MM.1S (cell line): ENCODE results near the gene LRMDA.

Source experiments
- DNase-seq: peaks from one replicate; pipeline ENCODE4 v3.0.0-alpha.2; 2015
- H2AFZ ChIP-seq: fragments of 300-600 bp; sonication (generic); 2 replicates; pipeline ENCODE4 v1.6.0; 2016; ENCODE audit warnings: antibody characterized with exemption, low read length
- H3F3A ChIP-seq: fragments of 300-600 bp; sonication (generic); 2 replicates; pipeline ENCODE4 v1.6.1; 2016; ENCODE audit warnings: mild to moderate bottlenecking, antibody characterized with exemption, low read length, moderate library complexity, mixed read lengths; ENCODE audit not compliant: insufficient read depth
- H3K27ac ChIP-seq: fragments of 300-600 bp; sonication (generic); 2 replicates; pipeline ENCODE4 v1.5.1; 2016; ENCODE audit warnings: mild to moderate bottlenecking, low read length
- H3K27me3 ChIP-seq: fragments of 300-600 bp; sonication (generic); replicated peaks from 2 replicates; pipeline ENCODE4 v1.6.0; 2016; ENCODE audit warnings: low read length; ENCODE audit not compliant: insufficient read depth
- H3K36me3 ChIP-seq: fragments of 300-600 bp; sonication (generic); replicated peaks from 2 replicates; pipeline ENCODE4 v1.6.1; 2016; ENCODE audit warnings: mild to moderate bottlenecking, low read length, mixed read lengths; ENCODE audit not compliant: insufficient read depth
- H3K4me1 ChIP-seq: fragments of 300-600 bp; sonication (generic); 2 replicates; pipeline ENCODE4 v1.6.1; 2016; ENCODE audit warnings: low read length, mixed read lengths
- H3K4me2 ChIP-seq: fragments of 300-600 bp; sonication (generic); 2 replicates; pipeline ENCODE4 v1.6.0; 2016; ENCODE audit warnings: low read depth, low read length
- H3K4me3 ChIP-seq: fragments of 300-600 bp; sonication (generic); 2 replicates; pipeline ENCODE4 v1.5.1; 2016; ENCODE audit warnings: low read length, mixed read lengths
- H3K79me2 ChIP-seq: fragments of 300-600 bp; sonication (generic); 2 replicates; pipeline ENCODE4 v1.6.1; 2016; ENCODE audit warnings: mixed run types, low read length, mixed read lengths
- H3K9ac ChIP-seq: fragments of 300-600 bp; sonication (generic); 2 replicates; pipeline ENCODE4 v1.6.1; 2016; ENCODE audit warnings: low read length, mixed read lengths
- H3K9me2 ChIP-seq: fragments of 300-600 bp; sonication (generic); replicated peaks from 2 replicates; pipeline ENCODE4 v1.6.1; 2016; ENCODE audit warnings: mild to moderate bottlenecking, low read length, mixed read lengths; ENCODE audit not compliant: insufficient read depth
- H3K9me3 ChIP-seq: fragments of 300-600 bp; sonication (generic); replicated peaks from 2 replicates; pipeline ENCODE4 v1.6.1; 2016; ENCODE audit warnings: mild to moderate bottlenecking, low read length, mixed read lengths; ENCODE audit not compliant: insufficient read depth
- H4K20me1 ChIP-seq: fragments of 300-600 bp; sonication (generic); 2 replicates; pipeline ENCODE4 v1.6.1; 2016; ENCODE audit warnings: mild to moderate bottlenecking, low read length, moderate library complexity, mixed read lengths; ENCODE audit not compliant: insufficient read depth
- CTCF ChIP-seq: fragments of 300-600 bp; sonication (generic); IDR thresholded peaks from 2 replicates; pipeline ENCODE4 v1.5.1; 2016; ENCODE audit warnings: antibody characterized with exemption, low read length, mixed read lengths
- EZH2 ChIP-seq: fragments of 300-600 bp; sonication (generic); optimal IDR thresholded peaks from 2 replicates; pipeline ENCODE3; 2017; ENCODE audit warnings: low read depth, mild to moderate bottlenecking, antibody characterized with exemption, low read length, mixed read lengths
- EZH2phosphoT487 ChIP-seq: fragments of 300-600 bp; sonication (generic); IDR thresholded peaks from 2 replicates; pipeline ENCODE4 v1.6.1; 2018; ENCODE audit warnings: antibody characterized with exemption, low read length

Gene LRMDA

GRCh38 chr10:75717126-75717916, 285.9 kb downstream of the LRMDA start:
- DNase-seq: no peak
- Histone ChIP-seq H2AFZ (no peak overlapping the region), H3K9me3 (no peaks in the 10 kb centered on the region), H3K79me2 (no peaks in the 10 kb centered on the region), H3K9ac (no peak overlapping the region), H3K27ac (no peak overlapping the region), H3K4me2 (no peak overlapping the region), H4K20me1 (no peaks in the 10 kb centered on the region), H3K4me3 (no peak overlapping the region), H3F3A (no peaks in the 10 kb centered on the region), H3K27me3 (no peaks in the 10 kb centered on the region), H3K9me2 (no peaks in the 10 kb centered on the region), H3K36me3 (no peaks in the 10 kb centered on the region), H3K4me1 (no peaks in the 10 kb centered on the region)
- TF ChIP-seq EZH2phosphoT487: no peak
- TF ChIP-seq CTCF: no peak
- no peak for TF ChIP-seq EZH2

- no peaks in the 10 kb centered on the region for H3K9me3 ChIP-seq
- H3K4me2 ChIP-seq: no peak overlapping the region
- no peaks in the 10 kb centered on the region for H3K4me1 ChIP-seq
- H3K27me3 ChIP-seq: no peaks in the 10 kb centered on the region
- no peaks in the 10 kb centered on the region for H3K36me3 ChIP-seq
- TF ChIP-seq CTCF (no peak), EZH2phosphoT487 (no peak), EZH2 (no peak)
- no peak for DNase-seq
- H3K9me2 ChIP-seq: no peaks in the 10 kb centered on the region
- H3K4me3 ChIP-seq: no peak overlapping the region
- no peaks in the 10 kb centered on the region for H4K20me1 ChIP-seq
- no peak overlapping the region for H2AFZ ChIP-seq
- H3K9ac ChIP-seq: no peak overlapping the region
- no peak overlapping the region for H3K27ac ChIP-seq
- H3F3A ChIP-seq: no peaks in the 10 kb centered on the region
- H3K79me2 ChIP-seq: no peaks in the 10 kb centered on the region
These were observed 287.6 kb downstream of the LRMDA start for GRCh38 chr10:75718991-75719390.

GRCh38 chr10:75720157-75720556, 288.7 kb downstream of the LRMDA start:
- Histone ChIP-seq H3K79me2 (no peaks in the 10 kb centered on the region), H3F3A (no peaks in the 10 kb centered on the region), H3K27me3 (no peaks in the 10 kb centered on the region), H3K9me3 (no peaks in the 10 kb centered on the region), H2AFZ (no peak overlapping the region), H4K20me1 (no peaks in the 10 kb centered on the region), H3K36me3 (no peaks in the 10 kb centered on the region), H3K4me3 (no peak overlapping the region), H3K4me1 (no peaks in the 10 kb centered on the region), H3K27ac (no peak overlapping the region), H3K9me2 (no peaks in the 10 kb centered on the region), H3K4me2 (no peak overlapping the region), H3K9ac (no peak overlapping the region)
- no peak for DNase-seq
- TF ChIP-seq EZH2phosphoT487 (no peak), CTCF (no peak), EZH2 (no peak)
